ENCODE measurements around the gene LCA5.

The LCA5 gene

DNA sequence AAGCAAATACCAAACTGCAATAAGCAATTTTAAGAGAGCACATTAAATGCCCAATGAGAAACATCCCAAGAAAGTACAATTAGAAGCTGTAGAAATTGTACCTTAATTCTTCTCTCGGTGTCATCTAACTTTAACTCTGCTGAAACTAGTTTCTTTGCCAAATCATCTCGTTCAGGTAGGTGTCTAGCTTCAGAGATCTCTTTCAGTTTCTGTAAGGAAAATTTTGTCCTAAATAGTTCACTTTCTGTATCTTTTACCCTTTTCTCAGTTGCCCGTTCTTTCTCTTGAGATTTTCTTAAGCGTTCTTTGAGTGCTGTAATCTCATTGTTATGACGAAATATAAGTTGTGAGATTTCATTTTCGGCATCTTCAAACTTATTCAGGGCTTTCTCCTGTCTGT is 24.1 kb downstream of the LCA5 start:
- Mint-ChIP-seq H3K4me3 (no peak overlapping the region), H3K9me3 (peaks cover 3% of the 10 kb centered on the region), H3K27me3 (no peaks in the 10 kb centered on the region), H3K4me1 (no peaks in the 10 kb centered on the region), H3K36me3 (peaks cover 4% of the 10 kb centered on the region), H3K27ac (no peak overlapping the region)
- ATAC-seq: no peak

DNA sequence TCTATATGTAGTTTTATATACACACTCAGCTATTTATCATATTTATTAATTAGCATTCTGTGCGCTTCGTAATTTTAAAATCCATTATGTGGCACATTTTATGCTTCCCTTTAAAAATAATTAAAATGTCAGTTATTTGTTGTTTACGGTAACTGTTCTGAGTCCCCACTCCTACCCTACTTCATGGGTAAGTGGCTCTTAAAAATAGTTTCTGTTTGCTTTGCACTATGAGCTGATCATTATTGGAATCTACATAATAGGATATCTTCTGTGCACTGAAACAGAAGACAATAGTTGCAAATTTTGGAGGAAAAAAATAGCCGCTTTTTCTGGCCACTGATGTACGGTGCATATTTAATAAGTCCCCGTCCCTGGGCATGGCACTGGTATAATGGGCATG is 25.2 kb downstream of the LCA5 start:
- Mint-ChIP-seq H3K27me3 (no peaks in the 10 kb centered on the region), H3K4me3 (no peak overlapping the region), H3K36me3 (peaks cover 4% of the 10 kb centered on the region), H3K9me3 (peaks cover 3% of the 10 kb centered on the region), H3K27ac (no peak overlapping the region), H3K4me1 (no peaks in the 10 kb centered on the region)
- no peak for ATAC-seq

- ATAC-seq: no peak
- Mint-ChIP-seq H3K4me3 (no peak overlapping the region), H3K27ac (no peak overlapping the region), H3K9me3 (peaks cover 3% of the 10 kb centered on the region), H3K4me1 (no peaks in the 10 kb centered on the region), H3K27me3 (no peaks in the 10 kb centered on the region), H3K36me3 (peaks cover 4% of the 10 kb centered on the region)
These were observed 26.5 kb downstream of the LCA5 start for GRCh38 chr6:79510707-79511106.

- Mint-ChIP-seq H3K36me3 (no peaks in the 10 kb centered on the region), H3K27ac (no peak overlapping the region), H3K9me3 (no peaks in the 10 kb centered on the region), H3K27me3 (no peaks in the 10 kb centered on the region), H3K4me1 (no peaks in the 10 kb centered on the region), H3K4me3 (no peak overlapping the region)
- ATAC-seq: no peak
These were observed 31.0 kb downstream of the LCA5 start for GRCh38 chr6:79506251-79506650.

GRCh38 chr6:79504372-79504771 is 32.9 kb downstream of the LCA5 start:
- no peaks in the 10 kb centered on the region for H3K4me1 Mint-ChIP-seq
- no peak overlapping the region for H3K27ac Mint-ChIP-seq
- no peak overlapping the region for H3K4me3 Mint-ChIP-seq
- H3K9me3 Mint-ChIP-seq: no peaks in the 10 kb centered on the region
- H3K36me3 Mint-ChIP-seq: no peaks in the 10 kb centered on the region
- ATAC-seq: no peak
- no peaks in the 10 kb centered on the region for H3K27me3 Mint-ChIP-seq

GRCh38 chr6:79498842-79499241 is 38.4 kb downstream of the LCA5 start:
- ATAC-seq: no peak
- no peaks in the 10 kb centered on the region for H3K36me3 Mint-ChIP-seq
- no peak overlapping the region for H3K27ac Mint-ChIP-seq
- no peaks in the 10 kb centered on the region for H3K4me1 Mint-ChIP-seq
- H3K4me3 Mint-ChIP-seq: no peak overlapping the region
- H3K9me3 Mint-ChIP-seq: no peaks in the 10 kb centered on the region
- no peaks in the 10 kb centered on the region for H3K27me3 Mint-ChIP-seq

DNA sequence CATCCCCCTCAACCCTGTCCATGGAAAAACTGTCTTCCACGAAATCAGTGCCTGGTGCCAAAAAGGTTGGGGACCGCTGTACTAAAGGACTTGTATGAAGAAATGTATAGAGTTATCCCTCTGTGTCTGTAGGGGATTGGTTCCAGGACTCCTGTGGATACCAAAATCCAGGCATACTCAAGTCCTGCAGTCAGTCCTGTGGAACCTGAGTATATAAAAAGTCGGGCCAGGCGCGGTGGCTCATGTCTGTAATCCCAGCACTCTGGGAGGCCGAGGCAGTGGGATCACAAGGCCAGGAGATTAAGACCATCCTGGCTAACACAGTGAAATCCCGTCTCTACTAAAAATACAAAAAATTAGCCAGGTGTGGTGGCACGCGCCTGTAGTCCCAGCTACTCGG is 42.0 kb downstream of the LCA5 start:
- H3K36me3 Mint-ChIP-seq: no peaks in the 10 kb centered on the region
- H3K27ac Mint-ChIP-seq: no peak overlapping the region
- no peaks in the 10 kb centered on the region for H3K9me3 Mint-ChIP-seq
- ATAC-seq: no peak
- no peaks in the 10 kb centered on the region for H3K4me1 Mint-ChIP-seq
- H3K27me3 Mint-ChIP-seq: no peaks in the 10 kb centered on the region
- no peak overlapping the region for H3K4me3 Mint-ChIP-seq

DNA sequence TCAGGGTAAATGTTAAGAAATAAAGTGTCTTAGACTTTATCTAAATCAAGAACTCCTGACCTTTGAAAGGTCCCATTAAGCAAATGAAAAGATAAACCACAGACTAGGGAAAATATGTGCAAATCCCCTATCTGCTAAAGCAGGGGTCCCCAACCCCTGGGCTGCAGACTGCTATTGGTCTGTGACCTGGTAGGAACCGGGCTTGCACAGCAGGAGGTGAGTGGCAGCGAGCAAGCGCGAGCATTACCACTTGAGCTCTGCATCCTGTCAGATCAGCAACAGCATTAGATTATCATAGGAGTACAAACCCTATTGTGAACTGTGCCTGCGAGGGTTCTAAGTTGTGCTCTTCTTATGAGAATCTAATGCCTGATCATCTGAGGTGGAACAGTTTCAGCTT is 42.4 kb downstream of the LCA5 start:
- H3K4me3 Mint-ChIP-seq: no peak overlapping the region
- H3K27me3 Mint-ChIP-seq: no peaks in the 10 kb centered on the region
- no peaks in the 10 kb centered on the region for H3K9me3 Mint-ChIP-seq
- ATAC-seq: no peak
- H3K4me1 Mint-ChIP-seq: no peaks in the 10 kb centered on the region
- H3K36me3 Mint-ChIP-seq: no peaks in the 10 kb centered on the region
- no peak overlapping the region for H3K27ac Mint-ChIP-seq

DNA sequence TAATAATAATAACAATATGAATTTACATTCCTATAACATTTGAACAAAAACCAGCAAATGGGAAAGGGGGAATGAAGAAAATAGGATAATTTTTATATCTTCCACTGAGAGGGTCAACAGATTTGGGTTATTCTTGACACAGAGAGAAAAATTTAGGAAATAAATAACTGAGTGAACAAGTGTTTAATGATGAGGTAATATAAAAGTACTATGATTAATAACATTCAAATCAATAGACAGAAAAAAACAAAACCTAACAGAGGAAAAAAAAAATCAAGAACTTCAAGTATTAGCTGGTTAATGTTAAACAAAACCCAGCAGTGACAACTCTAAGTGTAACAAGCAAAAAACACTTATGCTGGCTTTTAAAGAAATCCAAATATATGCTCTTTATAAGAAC is 66.5 kb downstream of the LCA5 start:
- no peaks in the 10 kb centered on the region for H3K27me3 Mint-ChIP-seq
- ATAC-seq: no peak

GRCh38 chr6:79469376-79470246 is 67.6 kb downstream of the LCA5 start:
- ATAC-seq: no peak
- H3K27ac Mint-ChIP-seq: no peak overlapping the region
- H3K4me3 Mint-ChIP-seq: no peak overlapping the region
- no peaks in the 10 kb centered on the region for H3K4me1 Mint-ChIP-seq
- no peaks in the 10 kb centered on the region for H3K27me3 Mint-ChIP-seq
- H3K36me3 Mint-ChIP-seq: no peaks in the 10 kb centered on the region
- peaks cover 2% of the 10 kb centered on the region for H3K9me3 Mint-ChIP-seq

More for the DNA sequence above, 66.5 kb downstream of the LCA5 start:
- Mint-ChIP-seq H3K4me1 (no peaks in the 10 kb centered on the region), H3K9me3 (peaks cover 2% of the 10 kb centered on the region), H3K36me3 (no peaks in the 10 kb centered on the region), H3K27ac (no peak overlapping the region), H3K4me3 (no peak overlapping the region)

DNA sequence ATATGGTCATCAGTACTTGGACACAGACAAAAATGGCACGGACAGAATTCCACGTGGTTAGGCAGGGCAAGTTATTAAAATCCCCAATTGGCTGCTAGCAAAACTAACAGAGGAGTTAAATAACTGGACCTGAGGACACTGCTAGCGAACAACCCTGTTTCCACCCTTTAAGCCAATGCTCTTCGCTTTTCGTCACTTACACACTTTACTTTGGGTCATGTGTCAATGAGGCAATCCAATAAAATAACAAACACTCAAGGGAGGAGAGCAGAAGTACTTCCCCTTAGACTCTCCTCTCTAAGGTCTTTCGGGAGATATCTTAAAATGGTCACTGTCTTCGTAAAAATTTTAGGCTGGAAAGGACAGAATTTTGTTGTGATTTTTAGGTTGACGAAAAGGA is 68.6 kb downstream of the LCA5 start:
- Mint-ChIP-seq H3K4me3 (no peak overlapping the region), H3K4me1 (no peaks in the 10 kb centered on the region), H3K9me3 (no peaks in the 10 kb centered on the region), H3K27me3 (no peaks in the 10 kb centered on the region), H3K27ac (no peak overlapping the region), H3K36me3 (no peaks in the 10 kb centered on the region)
- no peak for ATAC-seq

DNA sequence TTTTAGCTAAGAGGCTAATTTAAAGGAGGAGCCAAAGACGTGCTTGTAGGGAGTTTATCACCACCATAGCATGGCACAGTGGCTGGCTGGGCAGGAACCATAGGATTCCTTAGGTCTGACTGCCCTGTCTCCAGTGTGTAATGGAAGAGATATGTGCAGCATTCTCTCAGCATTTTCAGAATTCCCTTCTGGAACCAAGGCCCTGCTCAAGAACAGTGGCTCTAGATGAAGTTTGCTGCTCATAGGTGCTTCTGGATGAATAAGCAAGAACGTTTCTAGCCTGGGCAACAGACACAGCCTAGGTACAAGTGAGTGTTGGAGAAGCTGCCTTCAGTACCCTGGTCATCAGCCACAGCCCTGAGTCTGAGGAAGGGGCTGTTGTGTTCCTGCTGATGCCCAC is 69.1 kb downstream of the LCA5 start:
- Mint-ChIP-seq H3K27me3 (no peaks in the 10 kb centered on the region), H3K9me3 (no peaks in the 10 kb centered on the region), H3K4me3 (no peak overlapping the region), H3K36me3 (no peaks in the 10 kb centered on the region), H3K27ac (no peak overlapping the region), H3K4me1 (no peaks in the 10 kb centered on the region)
- ATAC-seq: no peak

DNA sequence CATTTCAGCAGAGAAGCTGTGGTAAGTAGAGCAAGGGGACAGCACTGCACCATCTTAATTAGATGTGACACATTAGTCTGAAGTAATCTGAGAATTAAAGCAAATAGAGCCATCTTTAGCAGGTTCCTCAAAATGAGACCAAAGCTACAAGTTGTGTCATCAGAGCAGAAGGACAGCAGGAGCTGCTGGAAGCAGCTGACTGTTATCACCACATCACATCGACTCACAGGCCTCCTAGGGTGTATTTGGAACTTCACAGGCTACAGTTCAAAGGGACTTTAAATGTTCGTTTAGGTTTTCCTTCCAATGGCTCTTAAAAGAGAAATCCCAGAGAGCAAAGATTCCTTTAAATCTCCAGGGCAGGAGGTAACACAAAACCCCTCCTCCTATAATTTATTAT is 69.5 kb downstream of the LCA5 start:
- no peaks in the 10 kb centered on the region for H3K9me3 Mint-ChIP-seq
- ATAC-seq: no peak
- H3K36me3 Mint-ChIP-seq: no peaks in the 10 kb centered on the region
- H3K4me3 Mint-ChIP-seq: no peak overlapping the region
- no peaks in the 10 kb centered on the region for H3K27me3 Mint-ChIP-seq
- no peak overlapping the region for H3K27ac Mint-ChIP-seq
- H3K4me1 Mint-ChIP-seq: no peaks in the 10 kb centered on the region

DNA sequence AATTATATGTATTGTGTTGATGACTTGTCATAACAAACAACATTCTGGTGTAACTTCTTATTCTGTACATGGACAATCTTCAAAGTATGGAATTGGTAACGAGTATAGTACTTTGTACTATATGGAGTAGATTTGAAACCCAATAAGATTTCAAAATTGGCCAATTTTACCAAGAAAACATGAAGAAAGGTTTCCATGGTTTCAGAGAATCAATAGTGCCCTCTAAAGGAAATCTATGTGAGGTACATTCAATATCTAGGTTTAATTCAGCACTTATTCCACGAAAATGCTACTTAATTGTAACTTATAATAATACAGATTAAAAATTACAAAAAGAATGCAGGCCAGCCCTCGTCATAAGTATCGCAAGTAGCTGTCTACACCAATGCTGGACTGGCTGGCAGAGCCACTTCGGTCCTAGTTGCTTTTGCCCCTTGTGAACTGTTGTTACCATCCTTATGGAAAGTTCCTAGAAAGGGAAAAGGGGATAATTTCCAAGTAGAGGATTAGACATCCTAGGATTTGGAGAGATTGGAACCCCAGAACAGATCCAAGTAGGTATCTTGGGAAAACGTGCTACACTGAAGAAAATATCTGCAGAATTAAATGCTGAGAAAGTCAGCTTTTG is 70.9 kb downstream of the LCA5 start:
- H3K4me1 Mint-ChIP-seq: no peaks in the 10 kb centered on the region
- no peak overlapping the region for H3K27ac Mint-ChIP-seq
- no peaks in the 10 kb centered on the region for H3K9me3 Mint-ChIP-seq
- no peak overlapping the region for H3K4me3 Mint-ChIP-seq
- ATAC-seq: no peak
- no peaks in the 10 kb centered on the region for H3K27me3 Mint-ChIP-seq
- no peaks in the 10 kb centered on the region for H3K36me3 Mint-ChIP-seq

GRCh38 chr6:79465381-79465780 is 71.8 kb downstream of the LCA5 start:
- ATAC-seq: no peak
- Mint-ChIP-seq H3K27me3 (no peaks in the 10 kb centered on the region), H3K36me3 (no peaks in the 10 kb centered on the region)

DNA sequence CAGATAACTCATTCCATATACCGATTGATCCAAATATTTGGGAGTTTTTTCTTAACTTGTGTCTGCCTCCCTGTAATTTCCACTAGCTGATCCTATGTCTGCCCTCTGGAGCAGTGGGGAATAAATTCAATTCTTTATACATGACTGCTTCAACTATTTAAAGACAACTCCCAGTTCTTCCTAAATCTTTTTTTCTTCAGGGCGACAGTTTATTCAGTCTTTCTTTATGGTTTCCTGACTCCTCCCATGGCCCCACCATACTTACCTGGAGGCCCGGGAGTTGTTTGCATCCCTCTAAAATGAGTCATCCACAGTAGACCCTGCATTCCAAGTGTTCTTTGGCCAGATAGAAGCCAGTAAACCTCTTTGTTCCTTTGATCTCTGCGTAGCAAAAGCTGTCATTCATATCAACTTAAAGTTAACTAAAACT is 73.6 kb downstream of the LCA5 start:
- ATAC-seq: no peak
- no peak overlapping the region for H3K4me3 Mint-ChIP-seq
- no peak overlapping the region for H3K27ac Mint-ChIP-seq
- no peaks in the 10 kb centered on the region for H3K36me3 Mint-ChIP-seq
- no peaks in the 10 kb centered on the region for H3K4me1 Mint-ChIP-seq
- no peaks in the 10 kb centered on the region for H3K27me3 Mint-ChIP-seq
- no peaks in the 10 kb centered on the region for H3K9me3 Mint-ChIP-seq

More at GRCh38 chr6:79465381-79465780, 71.8 kb downstream of the LCA5 start:
- Mint-ChIP-seq H3K9me3 (no peaks in the 10 kb centered on the region), H3K4me1 (no peaks in the 10 kb centered on the region), H3K27ac (no peak overlapping the region), H3K4me3 (no peak overlapping the region)
